Activated CD8-positive, alpha-beta memory T cell treated with anti-CD3 and anti-CD28 coated beads, Interleukin-2, amount 50 U/mL, for 24 hours (primary cell): Measurements from ENCODE around the gene CAPRIN1.

Experiments
- DNase-seq: peaks from one replicate; pipeline ENCODE4 v3.0.0-alpha.2; 2020; ENCODE audit errors: extremely low read depth

Gene CAPRIN1

GRCh38 chr11:34145073-34145472 lies 93.5 kb downstream of the CAPRIN1 start:
- DNase-seq = no peak

DNA sequence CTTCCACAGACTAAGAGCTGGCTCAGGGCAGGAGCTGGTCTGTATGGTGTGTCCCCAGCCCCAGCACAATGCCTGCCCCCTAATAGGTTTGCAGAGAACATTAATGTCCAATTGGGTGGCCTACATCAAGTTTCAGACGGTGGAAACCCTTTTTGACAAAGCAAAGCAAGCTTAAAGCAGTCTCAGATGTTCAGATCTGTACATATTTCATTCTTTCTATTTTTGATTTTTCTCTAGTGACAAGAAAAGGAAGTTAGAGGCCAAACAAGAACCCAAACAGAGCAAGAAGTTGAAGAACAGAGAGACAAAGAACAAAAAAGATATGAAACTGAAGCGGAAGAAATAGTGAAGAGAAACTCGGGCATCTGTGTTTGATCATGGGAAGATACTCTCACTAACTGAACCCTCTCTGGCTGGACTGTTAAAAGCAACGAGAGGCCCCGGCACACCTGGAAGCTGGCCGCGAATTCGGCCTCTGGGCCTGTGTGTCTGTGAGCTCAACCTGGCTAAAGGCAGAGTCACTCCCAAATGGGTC lies 94.4 kb downstream of the CAPRIN1 start:
- no peak for DNase-seq

GRCh38 chr11:34146411-34146810 lies 94.9 kb downstream of the CAPRIN1 start:
- no peak for DNase-seq

- no peak for DNase-seq
Measured at GRCh38 chr11:34146866-34147265, 95.3 kb downstream of the CAPRIN1 start.

DNA sequence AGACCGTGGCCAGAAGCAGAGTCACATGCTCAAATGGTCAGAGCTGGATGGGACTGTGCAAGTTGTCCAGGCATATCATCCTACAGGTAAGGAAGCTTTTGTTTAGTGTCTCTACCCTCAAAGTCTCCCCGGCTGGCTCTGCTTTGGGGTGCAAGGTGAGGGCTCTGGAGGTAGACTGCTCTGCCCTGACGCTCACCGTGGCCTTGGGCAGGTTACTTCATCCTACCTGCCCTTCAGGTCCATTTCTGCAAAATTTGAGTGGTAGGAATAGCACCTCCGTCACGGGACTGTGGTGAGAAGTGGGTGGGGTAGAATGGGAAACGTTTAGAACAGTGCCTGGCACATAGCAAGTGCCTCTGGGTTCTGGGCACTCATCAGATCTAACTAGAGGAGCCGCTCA lies 96.0 kb downstream of the CAPRIN1 start:
- DNase-seq = no peak

GRCh38 chr11:34148504-34149165 lies 97.1 kb downstream of the CAPRIN1 start:
- DNase-seq = no peak

GRCh38 chr11:34149274-34149673 lies 97.7 kb downstream of the CAPRIN1 start:
- no peak for DNase-seq

GRCh38 chr11:34149786-34150185 lies 98.3 kb downstream of the CAPRIN1 start:
- DNase-seq = no peak

GRCh38 chr11:34150494-34151151 lies 99.1 kb downstream of the CAPRIN1 start:
- DNase-seq = no peak
